Omental fat pad (tissue), 4 donors: ENCODE data around the gene AEBP1. TPM values are rescaled to one million over a fixed set of nuclear protein-coding genes. Genes with fewer than 3 reads are reported as not detected.

Experiments
- ATAC-seq: fragments of 150-250 bp; one replicate; pipeline ENCODE4 v1.9.1; 2016; ENCODE audit warnings: mild to moderate bottlenecking, moderate library complexity; ENCODE audit not compliant: low FRiP score
- DNase-seq: peaks from one replicate; pipeline ENCODE4 v3.0.0-alpha.2; 2019; ENCODE audit warnings: low spot score
- CTCF ChIP-seq, 3 donors: fragments of 450-650 bp; IDR thresholded peaks; one replicate each; pipeline ENCODE4 v1.5.1; 2016 to 2017; ENCODE audit warnings: antibody characterized with exemption in 3 of 3, mild to moderate bottlenecking in 3 of 3, moderate library complexity in 2 of 3
- total RNA-seq, 4 donors: library from RNA; depleted of rRNA; stranded (reverse); fragments of >200 nt; gene quantifications; one replicate each; pipeline ENCODE4 v1.1.0, GENCODE V29; 2016

The AEBP1 gene
- total RNA-seq, 4 donors from 2014 or later = 64.9 to 209 (median 163) TPM

GRCh38 chr7:44107116-44107960 lies 3.2 kb downstream of the AEBP1 start:
- DNase-seq (no peak), ATAC-seq (no peak)

GRCh38 chr7:44107961-44108767 lies 4.0 kb downstream of the AEBP1 start:
- no peak for TF ChIP-seq CTCF (IDR thresholded peaks at IDR 0.05)
- ATAC-seq (no peak), DNase-seq (no peak)

More at GRCh38 chr7:44107116-44107960, 3.2 kb downstream of the AEBP1 start:
- TF ChIP-seq CTCF (IDR thresholded peaks at IDR 0.05) = no peak

GRCh38 chr7:44108768-44109750 lies 4.9 kb downstream of the AEBP1 start:
- ATAC-seq (no peak), DNase-seq (no peak)
- no peak for TF ChIP-seq CTCF (IDR thresholded peaks at IDR 0.05)

- TF ChIP-seq CTCF (IDR thresholded peaks at IDR 0.05) = no peak
- ATAC-seq = no peak
- DNase-seq = no peak
These were observed 5.8 kb downstream of the AEBP1 start for GRCh38 chr7:44109991-44110390.

- DNase-seq (no peak), ATAC-seq (no peak)
- TF ChIP-seq CTCF (IDR thresholded peaks at IDR 0.05) = no peak
These were observed 6.8 kb downstream of the AEBP1 start for GRCh38 chr7:44110719-44111635.
